Measurements from ENCODE around the gene MED29.

Gene MED29

DNA sequence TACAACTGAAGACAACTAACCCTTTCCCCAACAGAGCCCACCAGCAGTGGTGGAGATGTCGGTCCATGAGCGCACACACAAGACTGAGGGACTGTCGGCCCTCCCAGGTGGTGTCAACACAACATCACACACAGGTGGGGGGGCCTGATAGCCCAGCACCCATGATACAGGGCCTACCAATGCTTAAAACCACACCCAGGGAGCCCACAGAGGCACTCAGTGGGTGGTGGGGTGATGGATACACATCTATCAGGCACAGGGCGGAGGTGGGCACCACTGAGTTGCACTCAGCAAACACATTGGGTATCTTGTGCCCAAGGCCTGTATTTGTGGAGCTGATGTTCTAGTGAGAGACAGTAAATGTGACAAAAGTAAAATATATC, 8.5 kb downstream of the MED29 start:
- DNase-seq = no peak

- DNase-seq = no peak
Observed at GRCh38 chr19:39400061-39400460, 8.9 kb downstream of the MED29 start.

- DNase-seq = no peak
Observed at GRCh38 chr19:39401070-39401548, 9.9 kb downstream of the MED29 start.

GRCh38 chr19:39401549-39402345, 10.6 kb downstream of the MED29 start:
- no peak for DNase-seq

DNA sequence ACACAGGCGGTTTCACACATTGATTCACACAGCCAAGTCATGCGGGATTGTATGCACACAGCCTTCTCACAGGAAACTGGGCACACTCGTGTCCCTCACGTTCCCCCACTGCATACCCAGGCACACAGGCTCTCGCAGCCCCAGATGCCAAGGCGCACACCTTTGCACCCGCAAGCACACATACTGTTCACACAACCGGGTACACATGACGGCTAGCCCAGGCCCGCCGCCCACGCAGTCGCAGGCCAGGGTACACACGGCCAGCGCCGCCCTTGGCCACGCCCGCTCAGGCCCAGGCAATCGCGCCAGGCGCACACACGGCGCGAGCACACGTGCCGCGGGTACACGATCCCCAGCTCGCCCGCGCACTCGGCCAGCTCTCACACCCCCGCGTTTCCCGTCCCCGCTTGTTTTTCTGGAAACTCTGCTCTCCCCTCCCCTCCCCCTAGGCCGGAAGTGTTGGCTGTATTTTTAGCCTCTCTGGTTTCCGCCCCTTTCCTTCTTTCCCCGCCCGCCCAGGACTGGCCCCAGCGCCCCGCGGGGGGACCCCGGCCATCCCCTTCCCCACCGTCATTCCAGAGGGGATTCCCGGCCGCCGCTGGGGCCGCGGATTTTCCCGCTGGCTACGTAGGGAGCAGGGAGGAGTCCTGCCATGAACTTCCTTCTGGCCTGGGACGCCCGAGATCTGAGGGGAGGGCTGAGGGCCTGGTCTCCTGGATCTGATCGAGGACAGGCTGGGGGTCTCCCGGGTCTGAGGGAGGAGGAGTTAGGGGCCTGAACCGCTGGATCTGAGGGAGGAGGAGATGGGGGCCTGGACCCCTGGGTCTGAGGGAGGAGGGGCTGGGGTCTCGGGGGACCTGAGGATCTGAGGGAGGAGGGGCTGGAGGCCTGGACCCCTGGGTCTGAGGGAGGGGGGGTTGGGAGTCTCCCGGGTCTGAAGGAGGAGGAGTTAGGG, 11.4 kb downstream of the MED29 start:
- peak; percentile 48 for DNase-seq

DNA sequence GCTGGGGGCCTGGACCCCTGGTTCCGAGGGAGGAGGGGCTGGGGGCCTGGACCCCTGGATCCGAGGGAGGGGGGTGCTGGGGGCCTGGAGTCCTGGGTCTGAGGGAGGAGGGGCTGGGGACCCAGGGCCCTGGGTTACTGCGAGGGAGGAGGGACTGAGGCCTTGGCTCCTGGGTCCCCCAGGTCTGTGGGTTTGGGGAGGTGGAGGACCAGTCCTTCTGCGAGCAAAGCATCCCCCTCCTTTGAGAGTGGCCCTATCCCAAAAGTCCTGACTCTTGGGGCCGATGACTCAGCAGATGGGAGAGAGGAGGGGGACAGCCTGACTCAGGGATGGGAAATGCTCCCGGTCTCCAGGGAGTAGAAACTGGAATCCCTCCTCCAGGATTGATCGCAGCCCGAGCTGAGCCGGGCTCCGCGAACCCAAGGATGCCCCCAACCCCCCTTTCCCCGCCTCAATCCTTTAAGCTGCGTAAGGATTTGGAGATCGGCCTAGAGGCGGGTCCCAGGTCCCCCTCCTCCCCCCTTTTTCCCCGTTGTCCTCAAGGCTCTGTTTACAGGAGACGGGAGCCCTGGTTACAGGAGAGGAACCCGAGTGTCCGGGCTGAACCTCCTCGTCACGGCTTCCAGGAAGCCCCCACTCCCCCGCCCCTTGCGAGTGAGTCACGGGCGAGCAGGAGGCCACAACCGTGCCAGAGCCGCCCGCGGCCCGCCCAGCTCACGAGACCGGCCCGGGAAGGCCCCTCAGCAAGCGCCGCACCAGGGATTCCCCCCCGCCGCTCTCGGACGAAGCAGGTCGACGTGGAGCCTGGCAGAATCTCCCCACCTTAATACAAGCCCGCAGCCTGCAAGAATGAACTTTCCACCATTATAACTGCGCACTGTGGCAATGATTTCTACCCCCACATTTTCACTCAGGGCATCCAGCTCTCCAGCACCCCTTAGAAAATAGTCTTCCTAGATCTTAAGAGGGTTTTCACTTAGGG, 12.4 kb downstream of the MED29 start:
- DNase-seq = peak; percentile 72

- DNase-seq = no peak
Observed at GRCh38 chr19:39405261-39405957, 14.2 kb downstream of the MED29 start.

DNA sequence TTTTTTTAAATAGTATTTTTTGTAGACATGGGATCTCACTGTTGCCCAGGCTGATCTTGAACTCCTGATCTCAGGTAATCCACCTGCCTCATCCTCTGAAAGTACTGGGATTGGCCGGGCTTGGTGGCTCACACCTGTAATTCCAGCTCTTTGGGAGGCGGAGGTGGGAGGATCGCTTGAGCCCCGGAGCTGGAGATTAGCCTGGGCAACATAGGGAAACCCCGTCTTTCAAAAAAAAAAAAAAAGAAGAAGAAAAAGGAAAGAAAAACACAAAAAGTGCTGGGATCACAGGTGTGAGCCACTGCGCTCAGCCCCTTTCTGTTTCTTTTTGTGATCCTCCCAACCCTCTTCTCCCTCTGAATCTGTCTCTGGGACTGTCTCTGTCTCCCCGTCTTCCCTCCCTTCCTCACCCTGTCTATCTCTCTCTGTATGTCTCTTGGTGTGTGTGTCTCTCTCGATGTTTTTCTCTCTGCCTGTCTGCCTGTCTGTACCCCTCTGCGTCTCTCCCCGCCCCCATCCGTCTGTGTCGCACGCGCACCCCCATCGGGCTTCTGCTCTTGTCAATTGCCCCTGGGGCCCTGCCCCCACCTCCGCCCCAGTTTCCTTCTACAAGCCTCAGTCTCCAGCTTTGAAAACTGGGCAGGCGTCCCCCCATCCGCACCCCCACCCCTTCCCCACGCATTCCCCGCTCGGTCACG, 14.9 kb downstream of the MED29 start:
- DNase-seq = peak; percentile 73

DNA sequence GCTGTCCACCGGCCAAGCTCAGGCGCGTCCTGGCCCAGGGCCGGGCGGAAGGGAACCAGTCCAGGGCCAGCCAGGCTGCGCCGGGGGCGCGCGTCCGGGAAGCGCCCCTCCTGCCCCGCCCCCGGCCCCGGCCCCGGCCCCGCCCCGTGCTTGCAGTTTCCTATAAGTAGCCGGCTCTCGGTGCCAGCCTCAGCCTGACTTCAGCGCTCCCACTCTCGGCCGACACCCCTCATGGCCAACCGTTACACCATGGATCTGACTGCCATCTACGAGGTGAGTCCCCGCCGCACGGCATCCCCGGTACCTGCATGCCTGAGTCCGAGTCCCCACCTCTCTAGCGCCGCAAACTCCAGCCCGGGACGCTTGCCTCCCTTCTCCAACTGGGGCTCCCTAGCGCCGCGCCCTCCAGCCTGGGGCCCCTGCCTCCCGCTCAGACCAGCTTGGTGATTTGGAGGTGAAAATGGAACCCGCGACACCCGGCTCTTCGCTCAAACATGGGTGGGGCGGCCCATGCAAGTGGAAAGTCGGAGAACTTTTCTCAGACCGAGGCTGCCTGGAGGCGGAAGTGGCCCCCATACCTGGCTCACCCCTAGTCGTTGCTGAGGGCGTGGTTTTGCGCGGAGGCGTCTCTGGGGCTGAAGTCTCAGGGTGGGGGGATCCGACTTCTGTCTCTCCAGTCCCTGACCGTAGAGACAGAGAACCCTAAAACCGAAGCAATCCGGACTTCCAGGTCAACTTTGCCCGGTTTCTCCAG, 15.7 kb downstream of the MED29 start, which contains the start of gene ZFP36:
Gene ZFP36, plus strand, starts transcription at position 192 of the 754 bp plus-strand sequence. Its CDS starts 58 bp downstream, at position 250.
- DNase-seq = peak; percentile 73

DNA sequence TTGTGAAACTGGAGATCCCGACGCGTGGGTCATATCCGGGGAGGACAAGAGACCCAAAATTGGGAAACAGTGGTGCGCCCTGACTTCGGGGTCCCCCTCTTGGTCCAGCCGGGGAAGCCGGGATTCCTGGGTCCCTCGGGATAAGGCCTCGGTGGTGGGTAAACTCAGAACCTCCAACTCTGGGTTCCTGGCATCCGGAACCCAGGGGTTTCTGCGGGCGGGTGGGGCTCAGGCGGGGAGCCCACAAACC, 16.2 kb downstream of the MED29 start:
- no peak for DNase-seq

- no peak for DNase-seq
Observed at GRCh38 chr19:39407660-39408391, 16.6 kb downstream of the MED29 start.

DNA sequence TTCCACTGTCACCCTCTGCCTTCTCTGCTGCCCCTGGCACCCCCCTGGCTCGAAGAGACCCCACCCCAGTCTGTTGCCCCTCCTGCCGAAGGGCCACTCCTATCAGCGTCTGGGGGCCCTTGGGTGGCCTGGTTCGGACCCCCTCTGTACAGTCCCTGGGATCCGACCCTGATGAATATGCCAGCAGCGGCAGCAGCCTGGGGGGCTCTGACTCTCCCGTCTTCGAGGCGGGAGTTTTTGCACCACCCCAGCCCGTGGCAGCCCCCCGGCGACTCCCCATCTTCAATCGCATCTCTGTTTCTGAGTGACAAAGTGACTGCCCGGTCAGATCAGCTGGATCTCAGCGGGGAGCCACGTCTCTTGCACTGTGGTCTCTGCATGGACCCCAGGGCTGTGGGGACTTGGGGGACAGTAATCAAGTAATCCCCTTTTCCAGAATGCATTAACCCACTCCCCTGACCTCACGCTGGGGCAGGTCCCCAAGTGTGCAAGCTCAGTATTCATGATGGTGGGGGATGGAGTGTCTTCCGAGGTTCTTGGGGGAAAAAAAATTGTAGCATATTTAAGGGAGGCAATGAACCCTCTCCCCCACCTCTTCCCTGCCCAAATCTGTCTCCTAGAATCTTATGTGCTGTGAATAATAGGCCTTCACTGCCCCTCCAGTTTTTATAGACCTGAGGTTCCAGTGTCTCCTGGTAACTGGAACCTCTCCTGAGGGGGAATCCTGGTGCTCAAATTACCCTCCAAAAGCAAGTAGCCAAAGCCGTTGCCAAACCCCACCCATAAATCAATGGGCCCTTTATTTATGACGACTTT, 17.4 kb downstream of the MED29 start:
- DNase-seq = no peak

GRCh38 chr19:39409208-39410016, 18.2 kb downstream of the MED29 start:
- DNase-seq = peak; percentile 56

GRCh38 chr19:39410017-39410830, 19.0 kb downstream of the MED29 start:
- peak; percentile 6 for DNase-seq

DNA sequence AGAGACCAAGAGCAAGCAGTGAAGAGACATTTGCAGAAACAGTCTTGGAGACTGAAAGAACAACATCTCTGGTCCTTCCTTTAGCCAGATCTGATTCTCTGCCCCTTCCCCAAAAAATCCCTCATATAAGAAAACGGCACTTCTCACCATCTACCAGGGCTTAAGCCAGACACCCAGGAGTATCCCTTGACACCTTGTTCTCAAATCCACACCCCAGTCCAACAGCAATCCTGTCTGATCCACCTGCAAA, 19.6 kb downstream of the MED29 start:
- DNase-seq = no peak

GRCh38 chr19:39411081-39411831, 20.1 kb downstream of the MED29 start:
- no peak for DNase-seq

GRCh38 chr19:39411832-39412099, 20.6 kb downstream of the MED29 start:
- peak; percentile 85 for DNase-seq
